ENCODE measurements around the gene SGCA. TPM values are rescaled to one million over a fixed set of nuclear protein-coding genes. Genes with fewer than 3 reads are reported as not detected.

Gene SGCA
- total RNA-seq, 1 donor from 2014 or later, result not detected

DNA sequence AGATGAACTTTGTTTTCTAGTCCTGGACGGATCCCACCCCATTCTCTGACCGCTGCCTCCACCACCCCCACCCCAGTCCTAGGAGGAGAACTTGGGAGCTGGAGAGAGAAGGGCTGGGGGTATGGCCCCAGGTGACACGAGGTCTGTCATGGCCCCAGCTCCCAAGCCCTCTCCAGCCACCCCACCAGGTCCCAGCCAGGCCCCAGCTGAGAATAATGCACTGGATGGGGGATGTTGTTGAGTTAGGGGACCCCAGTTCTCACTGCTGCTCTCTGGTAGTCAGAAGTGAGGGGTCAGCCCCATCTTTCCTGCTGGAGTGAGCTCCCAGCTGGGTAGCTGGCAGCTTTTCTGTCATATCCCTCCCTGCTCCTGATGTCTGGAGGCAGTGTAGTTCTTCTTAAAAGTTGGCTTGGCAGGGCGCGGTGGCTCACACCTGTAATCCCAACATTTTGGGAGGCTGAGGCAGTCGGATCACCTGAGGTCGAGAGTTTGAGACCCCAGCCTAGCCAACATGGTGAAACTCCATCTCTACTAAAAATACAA, 40.2 kb downstream of the SGCA start:
- Mint-ChIP-seq H3K27me3 (ENCODE audit: low read depth) (peaks cover 42% of the 10 kb centered on the region), H3K4me3 (peak overlapping the region; percentile 38), H3K36me3 (ENCODE audit: low read depth) (no peaks in the 10 kb centered on the region), H3K9me3 (no peaks in the 10 kb centered on the region), H3K27ac (ENCODE audit: unreplicated experiment) (peak overlapping the region; percentile 79), H3K4me1 (peaks cover 64% of the 10 kb centered on the region)
- TF ChIP-seq, protein P1, sequence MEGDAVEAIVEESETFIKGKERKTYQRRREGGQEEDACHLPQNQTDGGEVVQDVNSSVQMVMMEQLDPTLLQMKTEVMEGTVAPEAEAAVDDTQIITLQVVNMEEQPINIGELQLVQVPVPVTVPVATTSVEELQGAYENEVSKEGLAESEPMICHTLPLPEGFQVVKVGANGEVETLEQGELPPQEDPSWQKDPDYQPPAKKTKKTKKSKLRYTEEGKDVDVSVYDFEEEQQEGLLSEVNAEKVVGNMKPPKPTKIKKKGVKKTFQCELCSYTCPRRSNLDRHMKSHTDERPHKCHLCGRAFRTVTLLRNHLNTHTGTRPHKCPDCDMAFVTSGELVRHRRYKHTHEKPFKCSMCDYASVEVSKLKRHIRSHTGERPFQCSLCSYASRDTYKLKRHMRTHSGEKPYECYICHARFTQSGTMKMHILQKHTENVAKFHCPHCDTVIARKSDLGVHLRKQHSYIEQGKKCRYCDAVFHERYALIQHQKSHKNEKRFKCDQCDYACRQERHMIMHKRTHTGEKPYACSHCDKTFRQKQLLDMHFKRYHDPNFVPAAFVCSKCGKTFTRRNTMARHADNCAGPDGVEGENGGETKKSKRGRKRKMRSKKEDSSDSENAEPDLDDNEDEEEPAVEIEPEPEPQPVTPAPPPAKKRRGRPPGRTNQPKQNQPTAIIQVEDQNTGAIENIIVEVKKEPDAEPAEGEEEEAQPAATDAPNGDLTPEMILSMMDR (conservative IDR thresholded peaks at IDR 0.05), result no peak
- no peak for DNase-seq (ENCODE audit: low read depth, low spot score)

DNA sequence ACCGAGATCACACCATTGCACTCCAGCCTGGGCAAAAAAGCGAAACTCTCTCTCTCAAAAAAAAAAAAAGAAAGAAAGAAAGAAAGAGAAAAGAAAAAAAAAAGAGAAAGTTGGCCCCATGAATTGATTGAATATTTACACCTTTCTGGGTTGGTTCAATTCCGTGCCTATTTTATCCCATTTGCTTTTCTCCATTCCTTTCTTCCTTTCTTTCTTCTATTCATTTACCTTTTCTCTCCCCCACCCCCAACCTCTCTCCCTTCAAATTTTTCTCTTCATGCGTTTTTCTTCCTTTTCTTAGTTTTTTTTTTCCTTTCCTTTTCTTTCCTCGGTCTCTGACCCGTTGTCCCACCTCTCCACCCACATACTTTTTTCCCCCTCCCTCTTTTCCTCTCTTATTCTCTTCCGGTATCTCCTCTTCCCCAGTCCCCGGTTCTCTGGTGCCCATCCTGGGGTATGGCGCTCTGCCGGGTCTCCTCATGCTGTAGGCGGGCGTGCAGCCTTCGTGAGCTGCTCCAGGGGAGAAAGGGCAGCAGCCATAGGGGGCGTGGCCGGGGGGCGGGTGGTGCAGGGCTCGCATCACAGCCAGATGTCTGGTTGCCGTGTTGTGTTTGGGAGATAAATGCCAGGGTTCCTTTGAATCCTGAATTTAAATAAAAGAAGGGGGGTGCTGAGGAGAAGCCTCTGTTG, 40.9 kb downstream of the SGCA start:
- peaks cover 36% of the 10 kb centered on the region for H3K27me3 Mint-ChIP-seq (ENCODE audit: low read depth)
- DNase-seq (ENCODE audit: low read depth, low spot score), result peak; percentile 65

DNA sequence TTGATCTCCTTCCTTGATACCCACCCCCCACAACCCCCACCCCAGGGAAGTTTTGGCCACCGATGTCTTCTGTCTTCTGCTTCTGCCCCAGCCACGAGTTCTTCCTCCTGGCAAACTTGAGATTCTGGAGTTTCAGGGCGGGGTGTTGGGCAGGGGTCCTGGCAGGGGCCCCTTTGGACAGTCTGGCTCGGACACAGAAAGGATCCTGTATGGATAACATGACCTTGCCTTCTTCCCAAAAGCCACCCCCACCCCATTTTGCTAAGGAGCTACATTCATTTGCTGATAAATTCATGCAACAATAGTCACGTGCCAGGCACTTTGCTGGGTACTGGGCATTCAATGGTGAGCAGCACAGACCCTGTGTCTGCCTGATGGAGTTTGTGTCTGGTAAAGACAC, 41.5 kb downstream of the SGCA start:
- DNase-seq (ENCODE audit: low read depth, low spot score), result no peak
- no peak overlapping the region for H3K27ac Mint-ChIP-seq (ENCODE audit: unreplicated experiment)
- H3K4me1 Mint-ChIP-seq, result peaks cover 72% of the 10 kb centered on the region
- H3K36me3 Mint-ChIP-seq (ENCODE audit: low read depth), result no peaks in the 10 kb centered on the region
- H3K4me3 Mint-ChIP-seq, result no peak overlapping the region
- peaks cover 31% of the 10 kb centered on the region for H3K27me3 Mint-ChIP-seq (ENCODE audit: low read depth)
- TF ChIP-seq, protein P1 (conservative IDR thresholded peaks at IDR 0.05), result no peak
- no peaks in the 10 kb centered on the region for H3K9me3 Mint-ChIP-seq

More for the DNA sequence above, 40.9 kb downstream of the SGCA start:
- Mint-ChIP-seq H3K9me3 (no peaks in the 10 kb centered on the region), H3K27ac (ENCODE audit: unreplicated experiment) (no peak overlapping the region), H3K4me1 (peaks cover 67% of the 10 kb centered on the region), H3K36me3 (ENCODE audit: low read depth) (no peaks in the 10 kb centered on the region), H3K4me3 (peak overlapping the region; percentile 71)
- TF ChIP-seq, protein P1 (conservative IDR thresholded peaks at IDR 0.05), result no peak

DNA sequence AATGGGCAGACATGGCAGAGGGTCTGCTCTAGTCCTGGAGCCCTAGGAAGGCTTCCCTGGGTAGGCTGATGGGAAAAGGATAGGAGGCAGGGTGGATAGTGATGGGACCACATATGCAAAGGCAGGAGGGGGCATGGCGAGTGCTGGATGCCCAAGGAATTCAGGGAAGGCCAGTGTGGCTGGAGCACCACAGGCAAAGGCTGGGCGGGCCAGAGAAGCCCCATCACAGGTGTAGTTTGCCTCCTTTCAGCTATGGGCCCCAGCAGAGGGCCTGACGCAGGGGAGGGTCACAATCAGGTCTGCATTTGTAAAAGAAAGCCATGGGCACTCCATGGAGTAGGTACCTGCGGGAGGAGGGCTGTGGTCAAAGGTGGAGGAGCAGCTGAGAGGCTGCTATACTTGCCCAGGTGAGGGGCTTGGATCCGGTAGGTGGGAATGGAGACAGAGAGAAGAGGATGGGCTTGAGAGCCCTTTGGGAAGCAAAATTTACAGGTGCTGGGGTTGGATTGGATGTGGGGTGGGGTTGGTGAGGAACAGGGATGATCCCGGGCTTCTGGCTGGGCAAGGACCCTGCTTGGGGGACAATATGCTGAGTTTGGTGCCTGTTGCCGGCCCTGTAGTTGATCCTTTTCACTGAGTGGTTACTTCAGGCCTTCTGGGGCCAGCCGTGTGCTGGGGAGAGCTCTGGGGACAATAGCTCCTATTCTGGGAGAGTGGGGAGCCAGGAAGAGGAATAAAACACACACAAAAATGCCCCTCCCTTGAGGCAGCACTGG, 42.2 kb downstream of the SGCA start:
- DNase-seq (ENCODE audit: low read depth, low spot score), result no peak
- TF ChIP-seq, protein P1 (conservative IDR thresholded peaks at IDR 0.05), result no peak
- peaks cover 79% of the 10 kb centered on the region for H3K4me1 Mint-ChIP-seq
- no peak overlapping the region for H3K4me3 Mint-ChIP-seq
- H3K9me3 Mint-ChIP-seq, result no peaks in the 10 kb centered on the region
- peaks cover 24% of the 10 kb centered on the region for H3K27me3 Mint-ChIP-seq (ENCODE audit: low read depth)
- peak overlapping the region; percentile 44 for H3K27ac Mint-ChIP-seq (ENCODE audit: unreplicated experiment)
- H3K36me3 Mint-ChIP-seq (ENCODE audit: low read depth), result no peaks in the 10 kb centered on the region

DNA sequence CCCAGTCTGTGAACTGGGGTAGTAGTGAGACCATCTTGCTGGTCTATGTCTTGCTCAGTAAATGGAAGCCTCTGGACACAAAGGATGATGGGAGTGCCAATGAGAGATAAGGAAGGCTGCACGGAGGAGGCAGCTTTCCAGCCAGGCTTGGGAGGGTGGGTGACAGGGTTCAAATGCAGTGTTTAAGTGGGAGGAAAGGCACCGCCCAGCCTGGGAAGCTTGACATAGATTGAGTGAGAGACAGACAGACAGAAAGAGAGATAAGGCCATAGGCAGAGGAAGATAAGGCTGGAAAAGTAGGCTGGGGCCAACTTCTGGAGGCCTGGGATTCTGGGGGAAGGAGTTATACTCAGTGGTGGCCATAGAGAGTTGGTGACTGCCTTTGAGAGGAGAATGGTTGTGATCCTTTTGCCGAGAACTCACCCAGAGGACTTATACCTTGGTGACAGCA, 42.8 kb downstream of the SGCA start:
- no peak for DNase-seq (ENCODE audit: low read depth, low spot score)
- no peaks in the 10 kb centered on the region for H3K36me3 Mint-ChIP-seq (ENCODE audit: low read depth)
- peak overlapping the region; percentile 27 for H3K4me3 Mint-ChIP-seq
- peaks cover 18% of the 10 kb centered on the region for H3K27me3 Mint-ChIP-seq (ENCODE audit: low read depth)
- no peak overlapping the region for H3K27ac Mint-ChIP-seq (ENCODE audit: unreplicated experiment)
- H3K4me1 Mint-ChIP-seq, result peaks cover 83% of the 10 kb centered on the region
- H3K9me3 Mint-ChIP-seq, result no peaks in the 10 kb centered on the region
- TF ChIP-seq, protein P1 (conservative IDR thresholded peaks at IDR 0.05), result no peak
